K562 (cell line): ENCODE measurements around the gene GLYATL1. TPM values are rescaled to one million over a fixed set of nuclear protein-coding genes. Genes with fewer than 3 reads are reported as not detected.

Experiments
- ATAC-seq: fragments of 200-7000 bp; cut with Tn5 transposase; 3 replicates; pipeline ENCODE4 v1.9.1; 2020; ENCODE audit warnings: moderate library complexity
- BruUV-seq: library from RNA; stranded (reverse); fragments of 400-500 nt; replicated peaks from 2 replicates; lab custom pipeline; 2021; lab: Mats Ljungman, UMichigan
- CTCF ChIA-PET: fragments of 300-600 bp; formaldehyde crosslinking; extraction: SDS; loops from one replicate; lab custom pipeline; 2021; ENCODE audit warnings: low intra/inter-chr PET ratio; lab: Yijun Ruan, JAX
- POLR2A ChIA-PET: fragments of 300-600, 350-650 bp; sonication (Branson Sonifier 250); formaldehyde crosslinking; extraction: SDS; loops from one replicate; lab custom pipeline; 2021; ENCODE audit warnings: antibody characterized with exemption, inconsistent platforms; lab: Yijun Ruan, JAX
- DNase-seq, 4 experiments: peaks; one replicate each; pipeline versions ENCODE4 v3.0.0 to v3.0.0-alpha.2; 2011 to 2018; ENCODE audit warnings: low spot score in 3 of 4, mixed read lengths in 3 of 4; ENCODE audit errors: extremely low read depth in 1 of 4
- FAIRE-seq: peaks from 2 replicates; lab custom pipeline; 2011; peaks lifted over from hg19 to GRCh38; lab: Jason Lieb, UNC
- H2AFZ ChIP-seq: 2 replicates; pipeline ENCODE4 v1.6.0; 2011; ENCODE audit warnings: low read depth, low read length, control low read depth, inconsistent platforms
- H3K27ac ChIP-seq: fragments of 200-600 bp; 3 replicates; pipeline ENCODE4 v1.8.0; 2011; ENCODE audit warnings: low read depth, mild to moderate bottlenecking, control low read depth, inconsistent platforms, low read length, moderate library complexity, mixed read lengths; ENCODE audit errors: extremely low read depth
- H3K27me3 ChIP-seq, 2 experiments: fragments of 300-600 bp in 1 of 2; 2 replicates in 1 of 2; 3 replicates in 1 of 2; pipeline versions ENCODE4 v1.6.0 to v1.8.0; 2011; ENCODE audit warnings: inconsistent platforms in 2 of 2, low read length in 2 of 2, mild to moderate bottlenecking in 1 of 2, mixed read lengths in 1 of 2, moderate library complexity in 1 of 2; ENCODE audit not compliant: control insufficient read depth in 2 of 2, insufficient read depth in 2 of 2
- H3K36me3 ChIP-seq: fragments of 300-600 bp; 3 replicates; pipeline ENCODE4 v1.8.0; 2011; ENCODE audit warnings: mild to moderate bottlenecking, low read length, inconsistent platforms; ENCODE audit not compliant: control insufficient read depth, insufficient read depth
- H3K4me1 ChIP-seq, 2 experiments: fragments of 200-600 bp in 1 of 2; replicated peaks in 1 of 2; 2 replicates in 1 of 2; 3 replicates in 1 of 2; pipeline versions ENCODE4 v1.5.1 to v1.8.0; 2011; ENCODE audit warnings: inconsistent platforms in 2 of 2, low read length in 2 of 2, mild to moderate bottlenecking in 1 of 2, mixed read lengths in 1 of 2, moderate library complexity in 1 of 2; ENCODE audit not compliant: control insufficient read depth in 2 of 2, insufficient read depth in 2 of 2
- H3K4me2 ChIP-seq: 2 replicates; pipeline ENCODE4 v1.6.1; 2011; ENCODE audit warnings: low read length, control low read depth, inconsistent platforms, mixed read lengths; ENCODE audit not compliant: insufficient read depth
- H3K4me3 ChIP-seq: fragments of 200-600 bp; sonication (generic), shearing (Covaris generic); 2 replicates; pipeline ENCODE4 v1.5.1; 2016; ENCODE audit warnings: control low read depth, inconsistent platforms
- H3K79me2 ChIP-seq: fragments of 200-600 bp; 3 replicates; pipeline ENCODE4 v1.8.0; 2011; ENCODE audit warnings: low read length, inconsistent platforms; ENCODE audit not compliant: control insufficient read depth, insufficient read depth
- H3K9ac ChIP-seq, 2 experiments: 2 replicates each; pipeline versions ENCODE4 v1.6.0 to v1.6.1; 2011; ENCODE audit warnings: low read depth in 2 of 2, low read length in 2 of 2, control low read depth in 1 of 2, inconsistent platforms in 1 of 2, mild to moderate bottlenecking in 1 of 2, mixed read lengths in 1 of 2; ENCODE audit not compliant: insufficient read depth in 1 of 2
- H3K9me1 ChIP-seq: one replicate; pipeline ENCODE4 v1.6.0; 2011; ENCODE audit warnings: inconsistent platforms, mild to moderate bottlenecking, low read length, moderate library complexity; ENCODE audit not compliant: control insufficient read depth, insufficient read depth
- H3K9me3 ChIP-seq: replicated peaks from 2 replicates; pipeline ENCODE4 v1.5.1; 2011; ENCODE audit warnings: low read depth, low read length, inconsistent platforms; ENCODE audit not compliant: control insufficient read depth, insufficient read depth
- H4K20me1 ChIP-seq: replicated peaks from 2 replicates; pipeline ENCODE4 v1.6.1; 2011; ENCODE audit warnings: low read length, inconsistent platforms, mixed read lengths; ENCODE audit not compliant: control insufficient read depth, insufficient read depth
- FOXJ2 ChIP-seq: fragments of 200-800 bp; sonication (Bioruptor generic); IDR thresholded peaks from 2 replicates; pipeline ENCODE4 v1.6.1; 2016; ENCODE audit warnings: missing genetic modification characterization, missing compliant biosample characterization
- SAFB2 ChIP-seq: fragments of 200-400 bp; formaldehyde crosslinking; IDR thresholded peaks from 2 replicates; pipeline ENCODE4 v1.6.1; 2018; ENCODE audit warnings: borderline replicate concordance, low read length, low read depth, moderate library complexity; ENCODE audit not compliant: severe bottlenecking
- SMAD2 ChIP-seq: fragments of 150-350 bp; IDR thresholded peaks from 2 replicates; pipeline ENCODE4 v1.6.1; 2014; ENCODE audit warnings: low read depth, mild to moderate bottlenecking, low read length
- ZBED1 ChIP-seq: IDR thresholded peaks from 2 replicates; pipeline ENCODE4 v1.6.1; 2014
- ZFP91 ChIP-seq: sonication (generic); formaldehyde crosslinking; IDR thresholded peaks from 2 replicates; pipeline ENCODE4 v1.8.0; 2022; ENCODE audit warnings: mild to moderate bottlenecking, missing genetic modification reagents
- ZSCAN32 ChIP-seq: fragments of 450-650 bp; formaldehyde crosslinking; IDR thresholded peaks from 2 replicates; pipeline ENCODE4 v1.4.0; 2020; ENCODE audit warnings: mild to moderate bottlenecking, moderate library complexity
- WGBS: fragments of 100-300 bp; shearing (Covaris generic); methylation state at CpG from one replicate; pipeline ENCODE4 v1.1.6; 2016; ENCODE audit warnings: low coverage, mixed read lengths; ENCODE audit not compliant: insufficient coverage; ENCODE audit errors: missing lambda C conversion rate; 5-methylcytosine and 5-hydroxymethylcytosine counted together
- in situ Hi-C: fragments of 300-500 bp; cut with MboI; formaldehyde crosslinking; loops from 4 replicates; pipeline ENCODE4 v1.15.0; 2018; ENCODE audit warnings: inconsistent platforms, mixed read lengths
- intact Hi-C: fragments of 100-400 bp; cut with micrococcal nuclease; formaldehyde crosslinking; loops from 2 replicates; pipeline ENCODE4 v1.14.2; 2022
- polyA plus RNA-seq, 8 experiments: library from polyadenylated mRNA; depleted of rRNA in 4 of 8; stranded (reverse) in 5 of 8; unstranded in 3 of 8; fragments of >200 nt; fragmentation: Nextera tagmentation in 2 of 8; fragmentation: Illumina TruSeq in 1 of 8; extraction: Ambion mirVana in 2 of 8; extraction: Trizol in 1 of 8; gene quantifications; 2 replicates each; pipeline versions ENCODE4 v1.2.1 to v1.2.3, GENCODE V29; 2011 to 2014; ENCODE audit warnings: inconsistent platforms in 1 of 8, missing spikeins in 1 of 8
- total RNA-seq, 7 experiments: library from RNA; depleted of rRNA in 6 of 7; stranded (reverse); fragments of >200 nt in 6 of 7; fragmentation: Illumina TruSeq in 2 of 7; extraction: Trizol in 2 of 7; gene quantifications; 2 replicates each; pipeline versions ENCODE4 v1.2.1 to v1.2.3, GENCODE V29; 2011 to 2021; ENCODE audit warnings: low replicate concordance in 1 of 7

GLYATL1 gene
- total and polyA plus RNA-seq, 9 of the 15 experiments (the other 6 are each of a cell fraction or from before 2014, with no cell fraction given), result not detected

- in situ Hi-C loops (no loop called here), intact Hi-C loops (no loop called here)
- FAIRE-seq (no peak), DNase-seq (no peak), ATAC-seq (no peak)
- H3K79me2 ChIP-seq, result no peaks in the 10 kb centered on the region
- WGBS, result 0% methylated on average over 1 of the region's 1 CpG
- no peaks in the 10 kb centered on the region for H3K36me3 ChIP-seq
- no peak for TF ChIP-seq SAFB2
- TF ChIP-seq ZFP91 (CRISPR knock-in tag), result no peak
- TF ChIP-seq FOXJ2 (tag), result no peak
- TF ChIP-seq ZSCAN32 (CRISPR knock-in tag), result no peak
- TF ChIP-seq ZBED1, result no peak
- TF ChIP-seq SMAD2, result no peak
- H3K9me1 ChIP-seq, result no peaks in the 10 kb centered on the region
- H3K9ac ChIP-seq, result no peak overlapping the region
- no peaks in the 10 kb centered on the region; the same call in 1 of the 2 replicates for H4K20me1 ChIP-seq
- H3K27ac ChIP-seq, result no peak overlapping the region
- no peak overlapping the region for H3K4me3 ChIP-seq
- ChIA-PET POLR2A (no interaction called here), CTCF (no interaction called here)
- BruUV-seq, result no TSS peak
- no peak overlapping the region for H3K4me2 ChIP-seq
- no peaks in the 10 kb centered on the region for H3K9me3 ChIP-seq
- H3K4me1 ChIP-seq, result no peaks in the 10 kb centered on the region
- no peak overlapping the region for H2AFZ ChIP-seq
- no peaks in the 10 kb centered on the region for H3K27me3 ChIP-seq
These were observed 60.0 kb downstream of the GLYATL1 start for GRCh38 chr11:58999291-58999680.
